Activated B cell treated with CpG ODN at 0.5 μM for 24 hours (primary cell): ENCODE measurements around the gene COL23A1. TPM values are rescaled to one million over a fixed set of nuclear protein-coding genes. Genes with fewer than 3 reads are reported as not detected.

Experiments
- ATAC-seq: fragments of 200-7000 bp; cut with Tn5 transposase; one replicate; pipeline ENCODE4 v1.10.0; 2021; ENCODE audit warnings: low read depth, mild to moderate bottlenecking, moderate library complexity
- CTCF ChIA-PET: fragments of 350-600 bp; sonication (Branson Sonifier 250); formaldehyde crosslinking; loops from one replicate; lab custom pipeline; 2021; ENCODE audit warnings: antibody characterized with exemption; lab: Charles Lee
- POLR2A ChIA-PET: fragments of 350-600 bp; sonication (Branson Sonifier 250); formaldehyde crosslinking; loops from one replicate; lab custom pipeline; 2021; ENCODE audit warnings: antibody characterized with exemption; lab: Charles Lee
- DNase-seq: peaks from one replicate; pipeline ENCODE4 v3.0.0; 2022
- H3K27ac Mint-ChIP-seq: one replicate; pipeline ENCODE4 v1.8.0; 2020; ENCODE audit warnings: mixed read lengths
- H3K27me3 Mint-ChIP-seq: one replicate; pipeline ENCODE4 v1.8.0; 2021; ENCODE audit warnings: mixed read lengths
- H3K36me3 Mint-ChIP-seq: one replicate; pipeline ENCODE4 v1.8.0; 2021; ENCODE audit warnings: low read depth, mixed read lengths
- H3K4me1 Mint-ChIP-seq: one replicate; pipeline ENCODE4 v1.8.0; 2021; ENCODE audit warnings: mixed read lengths
- H3K4me3 Mint-ChIP-seq: one replicate; pipeline ENCODE4 v1.8.0; 2020; ENCODE audit warnings: mild to moderate bottlenecking, mixed read lengths
- H3K9me3 Mint-ChIP-seq: one replicate; pipeline ENCODE4 v1.8.0; 2020; ENCODE audit warnings: mixed read lengths
- intact Hi-C: fragments of 100-400 bp; cut with micrococcal nuclease; formaldehyde crosslinking; loops from one replicate; pipeline ENCODE4 v1.15.1; 2024
- total RNA-seq: library from RNA; stranded (reverse); gene quantifications from 2 replicates; pipeline ENCODE4 v1.2.3, GENCODE V29; 2022
- TF ChIP-seq, protein P1 (sequence below): fragments of 200-600 bp; IDR thresholded peaks from one replicate; pipeline ENCODE4 v1.8.0; 2022; ENCODE audit warnings: antibody characterized with exemption, mild to moderate bottlenecking

COL23A1 gene
- total RNA-seq, 1 donor from 2014 or later = not detected

DNA sequence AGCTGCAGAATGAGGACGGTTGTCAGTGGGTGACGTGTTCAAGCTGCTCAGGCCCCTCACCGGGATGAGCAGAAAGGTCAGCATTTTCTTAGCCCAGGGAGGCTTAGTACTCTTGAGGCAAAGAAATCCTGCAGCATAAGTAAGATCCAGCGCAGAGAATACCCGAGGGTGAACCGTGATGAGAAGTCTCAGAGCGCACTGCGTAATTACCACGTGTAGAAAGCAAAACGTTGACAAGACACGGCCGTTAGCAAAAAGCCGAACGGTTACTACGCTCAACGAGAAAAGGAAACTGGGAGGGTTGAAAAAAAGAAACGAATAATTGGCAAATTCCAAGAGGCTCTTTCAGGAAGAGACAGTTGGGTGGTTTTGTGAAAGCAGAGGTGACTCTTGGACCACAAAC, 104.0 kb downstream of the COL23A1 start:
- no peak overlapping the region for H3K4me3 Mint-ChIP-seq
- CTCF ChIA-PET = no interaction called here

DNA sequence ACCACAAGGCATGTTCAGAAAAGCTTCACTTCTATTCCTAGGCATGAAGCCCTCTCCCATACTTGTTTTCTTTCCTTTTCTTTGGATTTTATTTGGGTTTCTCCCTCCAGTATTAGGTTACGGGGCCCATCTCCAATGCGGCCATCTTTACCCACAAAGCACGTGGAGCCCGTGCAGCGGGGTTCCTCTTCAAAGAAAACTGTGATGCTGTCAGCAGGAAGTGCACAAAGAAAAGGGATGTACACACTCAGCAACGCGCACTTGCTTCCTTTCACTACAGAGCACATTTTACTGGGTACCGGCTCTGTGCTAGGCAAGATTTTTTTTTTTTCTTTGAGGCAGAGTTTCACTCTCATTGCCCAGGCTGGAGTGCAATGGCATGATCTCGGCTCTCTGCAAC, 106.6 kb downstream of the COL23A1 start:
- POLR2A ChIA-PET = no interaction called here
- intact Hi-C loops = no loop called here
- Mint-ChIP-seq H3K4me1 (no peaks in the 10 kb centered on the region), H3K36me3 (no peaks in the 10 kb centered on the region), H3K27ac (no peak overlapping the region), H3K4me3 (no peak overlapping the region), H3K27me3 (peaks cover 15% of the 10 kb centered on the region), H3K9me3 (peaks cover 2% of the 10 kb centered on the region)
- CTCF ChIA-PET = no interaction called here
- TF ChIP-seq, protein P1, sequence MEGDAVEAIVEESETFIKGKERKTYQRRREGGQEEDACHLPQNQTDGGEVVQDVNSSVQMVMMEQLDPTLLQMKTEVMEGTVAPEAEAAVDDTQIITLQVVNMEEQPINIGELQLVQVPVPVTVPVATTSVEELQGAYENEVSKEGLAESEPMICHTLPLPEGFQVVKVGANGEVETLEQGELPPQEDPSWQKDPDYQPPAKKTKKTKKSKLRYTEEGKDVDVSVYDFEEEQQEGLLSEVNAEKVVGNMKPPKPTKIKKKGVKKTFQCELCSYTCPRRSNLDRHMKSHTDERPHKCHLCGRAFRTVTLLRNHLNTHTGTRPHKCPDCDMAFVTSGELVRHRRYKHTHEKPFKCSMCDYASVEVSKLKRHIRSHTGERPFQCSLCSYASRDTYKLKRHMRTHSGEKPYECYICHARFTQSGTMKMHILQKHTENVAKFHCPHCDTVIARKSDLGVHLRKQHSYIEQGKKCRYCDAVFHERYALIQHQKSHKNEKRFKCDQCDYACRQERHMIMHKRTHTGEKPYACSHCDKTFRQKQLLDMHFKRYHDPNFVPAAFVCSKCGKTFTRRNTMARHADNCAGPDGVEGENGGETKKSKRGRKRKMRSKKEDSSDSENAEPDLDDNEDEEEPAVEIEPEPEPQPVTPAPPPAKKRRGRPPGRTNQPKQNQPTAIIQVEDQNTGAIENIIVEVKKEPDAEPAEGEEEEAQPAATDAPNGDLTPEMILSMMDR = no peak
- ATAC-seq (no peak), DNase-seq (no peak)

More for the DNA sequence above, 104.0 kb downstream of the COL23A1 start:
- intact Hi-C loops = no loop called here
- H3K27me3 Mint-ChIP-seq = peaks cover 12% of the 10 kb centered on the region
- TF ChIP-seq, protein P1 = no peak
- POLR2A ChIA-PET = no interaction called here
- no peak for DNase-seq
- ATAC-seq = no peak
- H3K4me1 Mint-ChIP-seq = no peaks in the 10 kb centered on the region
- peaks cover 2% of the 10 kb centered on the region for H3K9me3 Mint-ChIP-seq
- H3K27ac Mint-ChIP-seq = no peak overlapping the region
- H3K36me3 Mint-ChIP-seq = no peaks in the 10 kb centered on the region

DNA sequence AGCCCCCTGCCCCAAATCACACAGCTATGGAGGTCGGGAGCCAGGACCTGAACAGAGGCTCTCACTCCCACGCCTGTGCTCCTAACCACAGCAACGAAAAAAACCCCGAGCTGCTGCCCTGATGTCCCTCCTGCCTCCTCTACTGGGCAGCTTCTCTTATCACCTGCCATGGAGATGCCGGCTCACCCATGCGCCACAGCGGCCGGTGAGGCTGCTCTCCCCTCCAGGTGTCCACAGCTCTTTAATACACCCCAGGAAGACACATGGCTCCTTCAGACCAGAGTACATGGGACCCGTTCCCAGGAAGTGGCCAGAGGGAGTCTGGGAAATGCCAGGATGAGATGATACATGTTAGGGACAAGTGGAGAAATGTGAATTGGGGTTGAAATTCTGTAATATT, 110.9 kb downstream of the COL23A1 start:
- POLR2A ChIA-PET = no interaction called here
- no peak overlapping the region for H3K27ac Mint-ChIP-seq

DNA sequence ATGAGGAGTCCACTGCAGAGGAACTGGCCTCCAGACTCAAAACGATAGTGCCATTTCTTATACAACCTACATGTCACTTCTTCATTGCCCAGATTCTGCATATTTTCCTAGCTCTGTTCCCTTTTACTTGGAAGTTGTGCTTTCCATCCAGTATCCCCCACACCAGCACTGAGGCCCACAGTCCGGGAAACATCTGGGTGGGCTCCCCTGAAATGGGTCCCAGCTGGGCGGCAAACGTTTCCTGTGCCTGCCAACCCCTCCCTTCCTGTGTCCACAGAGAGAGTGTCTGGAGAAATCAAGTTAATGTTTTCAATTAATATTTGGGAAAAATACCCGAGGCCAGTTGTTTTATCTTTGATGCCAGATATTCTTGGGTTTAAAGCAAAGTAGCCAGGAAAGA, 111.8 kb downstream of the COL23A1 start:
- POLR2A ChIA-PET = no interaction called here
- intact Hi-C loops = no loop called here
- peaks cover 23% of the 10 kb centered on the region for H3K27me3 Mint-ChIP-seq
- CTCF ChIA-PET = no interaction called here
- H3K4me3 Mint-ChIP-seq = no peak overlapping the region
- H3K9me3 Mint-ChIP-seq = peaks cover 2% of the 10 kb centered on the region
- no peaks in the 10 kb centered on the region for H3K4me1 Mint-ChIP-seq
- no peaks in the 10 kb centered on the region for H3K36me3 Mint-ChIP-seq
- TF ChIP-seq, protein P1 = no peak
- DNase-seq = no peak
- H3K27ac Mint-ChIP-seq = no peak overlapping the region
- ATAC-seq = no peak

More for the DNA sequence above, 110.9 kb downstream of the COL23A1 start:
- peaks cover 19% of the 10 kb centered on the region for H3K27me3 Mint-ChIP-seq
- ATAC-seq = no peak
- H3K4me1 Mint-ChIP-seq = no peaks in the 10 kb centered on the region
- H3K9me3 Mint-ChIP-seq = peaks cover 2% of the 10 kb centered on the region
- no peak overlapping the region for H3K4me3 Mint-ChIP-seq
- intact Hi-C loops = no loop called here
- DNase-seq = no peak
- H3K36me3 Mint-ChIP-seq = no peaks in the 10 kb centered on the region
- TF ChIP-seq, protein P1 = no peak
- CTCF ChIA-PET = no interaction called here

DNA sequence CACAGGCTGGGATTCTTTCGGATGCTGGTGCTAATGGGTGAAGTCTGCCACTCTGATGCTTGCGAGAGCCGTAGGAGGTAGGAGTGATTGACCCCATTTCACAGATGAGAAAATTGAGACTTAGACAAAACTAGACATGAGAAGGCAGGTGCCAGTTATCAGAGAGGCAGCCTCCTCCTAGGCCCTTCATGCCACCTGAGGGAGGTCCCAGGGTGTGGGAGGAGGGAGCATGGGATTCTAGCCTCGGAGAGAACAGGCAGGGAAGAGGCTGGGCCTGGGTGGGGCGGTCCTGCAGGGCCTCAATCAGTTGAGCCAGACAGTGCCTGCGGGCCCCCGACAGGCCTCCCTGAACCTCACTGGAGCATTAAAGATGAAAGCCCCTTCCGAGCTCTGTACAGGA, 112.4 kb downstream of the COL23A1 start:
- CTCF ChIA-PET = no interaction called here
- Mint-ChIP-seq H3K4me3 (no peak overlapping the region), H3K4me1 (no peaks in the 10 kb centered on the region), H3K36me3 (no peaks in the 10 kb centered on the region), H3K9me3 (peaks cover 2% of the 10 kb centered on the region), H3K27me3 (peaks cover 23% of the 10 kb centered on the region), H3K27ac (no peak overlapping the region)
- ATAC-seq (no peak), DNase-seq (no peak)
- intact Hi-C loops = no loop called here
- POLR2A ChIA-PET = no interaction called here
- TF ChIP-seq, protein P1 = no peak
